K562 (cell line): Measurements from ENCODE around the gene ACTL8. TPM values are rescaled to one million over a fixed set of nuclear protein-coding genes. Genes with fewer than 3 reads are reported as not detected.

Experiments used
- ATAC-seq: fragments of 200-7000 bp; cut with Tn5 transposase; 3 replicates; pipeline ENCODE4 v1.9.1; 2020; ENCODE audit warnings: moderate library complexity
- BruUV-seq: library from RNA; stranded (reverse); fragments of 400-500 nt; replicated peaks from 2 replicates; lab custom pipeline; 2021; lab: Mats Ljungman, UMichigan
- CTCF ChIA-PET: fragments of 300-600 bp; formaldehyde crosslinking; extraction: SDS; loops from one replicate; lab custom pipeline; 2021; ENCODE audit warnings: low intra/inter-chr PET ratio; lab: Yijun Ruan, JAX
- POLR2A ChIA-PET: fragments of 300-600, 350-650 bp; sonication (Branson Sonifier 250); formaldehyde crosslinking; extraction: SDS; loops from one replicate; lab custom pipeline; 2021; ENCODE audit warnings: antibody characterized with exemption, inconsistent platforms; lab: Yijun Ruan, JAX
- DNase-seq, 4 experiments: peaks; one replicate each; pipeline versions ENCODE4 v3.0.0 to v3.0.0-alpha.2; 2011 to 2018; ENCODE audit warnings: low spot score in 3 of 4, mixed read lengths in 3 of 4; ENCODE audit errors: extremely low read depth in 1 of 4
- FAIRE-seq: peaks from 2 replicates; lab custom pipeline; 2011; peaks lifted over from hg19 to GRCh38; lab: Jason Lieb, UNC
- H2AFZ ChIP-seq: 2 replicates; pipeline ENCODE4 v1.6.0; 2011; ENCODE audit warnings: low read depth, low read length, control low read depth, inconsistent platforms
- H3K27ac ChIP-seq: fragments of 200-600 bp; 3 replicates; pipeline ENCODE4 v1.8.0; 2011; ENCODE audit warnings: low read depth, mild to moderate bottlenecking, control low read depth, inconsistent platforms, low read length, moderate library complexity, mixed read lengths; ENCODE audit errors: extremely low read depth
- H3K27me3 ChIP-seq, 2 experiments: fragments of 300-600 bp in 1 of 2; 2 replicates in 1 of 2; 3 replicates in 1 of 2; pipeline versions ENCODE4 v1.6.0 to v1.8.0; 2011; ENCODE audit warnings: inconsistent platforms in 2 of 2, low read length in 2 of 2, mild to moderate bottlenecking in 1 of 2, mixed read lengths in 1 of 2, moderate library complexity in 1 of 2; ENCODE audit not compliant: control insufficient read depth in 2 of 2, insufficient read depth in 2 of 2
- H3K36me3 ChIP-seq: fragments of 300-600 bp; 3 replicates; pipeline ENCODE4 v1.8.0; 2011; ENCODE audit warnings: mild to moderate bottlenecking, low read length, inconsistent platforms; ENCODE audit not compliant: control insufficient read depth, insufficient read depth
- H3K4me1 ChIP-seq, 2 experiments: fragments of 200-600 bp in 1 of 2; replicated peaks in 1 of 2; 2 replicates in 1 of 2; 3 replicates in 1 of 2; pipeline versions ENCODE4 v1.5.1 to v1.8.0; 2011; ENCODE audit warnings: inconsistent platforms in 2 of 2, low read length in 2 of 2, mild to moderate bottlenecking in 1 of 2, mixed read lengths in 1 of 2, moderate library complexity in 1 of 2; ENCODE audit not compliant: control insufficient read depth in 2 of 2, insufficient read depth in 2 of 2
- H3K4me2 ChIP-seq: 2 replicates; pipeline ENCODE4 v1.6.1; 2011; ENCODE audit warnings: low read length, control low read depth, inconsistent platforms, mixed read lengths; ENCODE audit not compliant: insufficient read depth
- H3K4me3 ChIP-seq: fragments of 200-600 bp; sonication (generic), shearing (Covaris generic); 2 replicates; pipeline ENCODE4 v1.5.1; 2016; ENCODE audit warnings: control low read depth, inconsistent platforms
- H3K79me2 ChIP-seq: fragments of 200-600 bp; 3 replicates; pipeline ENCODE4 v1.8.0; 2011; ENCODE audit warnings: low read length, inconsistent platforms; ENCODE audit not compliant: control insufficient read depth, insufficient read depth
- H3K9ac ChIP-seq, 2 experiments: 2 replicates each; pipeline versions ENCODE4 v1.6.0 to v1.6.1; 2011; ENCODE audit warnings: low read depth in 2 of 2, low read length in 2 of 2, control low read depth in 1 of 2, inconsistent platforms in 1 of 2, mild to moderate bottlenecking in 1 of 2, mixed read lengths in 1 of 2; ENCODE audit not compliant: insufficient read depth in 1 of 2
- H3K9me1 ChIP-seq: one replicate; pipeline ENCODE4 v1.6.0; 2011; ENCODE audit warnings: inconsistent platforms, mild to moderate bottlenecking, low read length, moderate library complexity; ENCODE audit not compliant: control insufficient read depth, insufficient read depth
- H3K9me3 ChIP-seq: replicated peaks from 2 replicates; pipeline ENCODE4 v1.5.1; 2011; ENCODE audit warnings: low read depth, low read length, inconsistent platforms; ENCODE audit not compliant: control insufficient read depth, insufficient read depth
- H4K20me1 ChIP-seq: replicated peaks from 2 replicates; pipeline ENCODE4 v1.6.1; 2011; ENCODE audit warnings: low read length, inconsistent platforms, mixed read lengths; ENCODE audit not compliant: control insufficient read depth, insufficient read depth
- GATA2 ChIP-seq: sonication (generic); formaldehyde crosslinking; IDR thresholded peaks from 2 replicates; pipeline ENCODE4 v1.4.0; 2020; ENCODE audit warnings: mild to moderate bottlenecking, missing genetic modification reagents
- MAFK ChIP-seq: IDR thresholded peaks from 2 replicates; pipeline ENCODE4 v1.6.1; 2011; ENCODE audit warnings: low read length, improper control_type of control experiment
- MECOM ChIP-seq: fragments of 250-450 bp; sonication (Bioruptor Pico); IDR thresholded peaks from 2 replicates; pipeline ENCODE4 v1.8.0; 2022; ENCODE audit warnings: inconsistent platforms
- MTA1 ChIP-seq: fragments of 450-650 bp; IDR thresholded peaks from 2 replicates; pipeline ENCODE4 v1.6.1; 2017; ENCODE audit warnings: borderline replicate concordance
- NR1H2 ChIP-seq: sonication (generic); formaldehyde crosslinking; IDR thresholded peaks from 2 replicates; pipeline ENCODE4 v1.4.0; 2020; ENCODE audit warnings: mild to moderate bottlenecking, missing genetic modification reagents
- NR2C2 ChIP-seq, 2 experiments: fragments of 200-800 bp in 1 of 2; sonication (Bioruptor generic) in 1 of 2; sonication (generic) in 1 of 2; formaldehyde crosslinking in 1 of 2; IDR thresholded peaks; 2 replicates each; pipeline versions ENCODE4 v1.6.1 to v1.8.0; 2016 to 2022; ENCODE audit warnings: mild to moderate bottlenecking in 1 of 2, missing compliant biosample characterization in 1 of 2, missing genetic modification characterization in 1 of 2, missing genetic modification reagents in 1 of 2
- PATZ1 ChIP-seq: fragments of 250-450 bp; sonication (Bioruptor Pico); IDR thresholded peaks from 2 replicates; pipeline ENCODE4 v1.5.0; 2020; ENCODE audit warnings: mild to moderate bottlenecking, borderline replicate concordance
- PTBP1 ChIP-seq: fragments of 200-400 bp; formaldehyde crosslinking; IDR thresholded peaks from 2 replicates; pipeline ENCODE4 v1.6.1; 2017; ENCODE audit warnings: low read depth, low read length
- RBM14 ChIP-seq: fragments of 200-400 bp; formaldehyde crosslinking; IDR thresholded peaks from 2 replicates; pipeline ENCODE4 v1.6.1; 2018; ENCODE audit warnings: low read depth, mild to moderate bottlenecking, low read length, moderate library complexity, borderline replicate concordance; ENCODE audit not compliant: insufficient read depth
- TAL1 ChIP-seq: fragments of 450-650 bp; IDR thresholded peaks from 2 replicates; pipeline ENCODE4 v1.6.1; 2016; ENCODE audit warnings: mild to moderate bottlenecking
- ZC3H8 ChIP-seq: fragments of 450-650 bp; IDR thresholded peaks from 2 replicates; pipeline ENCODE4 v1.6.1; 2017
- ZNF121 ChIP-seq: sonication (generic); formaldehyde crosslinking; conservative IDR thresholded peaks from 2 replicates; pipeline ENCODE4 v1.8.0; 2022; ENCODE audit warnings: missing genetic modification reagents
- ZNF140 ChIP-seq: fragments of 250-450 bp; sonication (Bioruptor Pico); IDR thresholded peaks from 2 replicates; pipeline ENCODE4 v1.8.0; 2021; ENCODE audit warnings: moderate library complexity, mild to moderate bottlenecking, inconsistent platforms
- WGBS: fragments of 100-300 bp; shearing (Covaris generic); methylation state at CpG from one replicate; pipeline ENCODE4 v1.1.6; 2016; ENCODE audit warnings: low coverage, mixed read lengths; ENCODE audit not compliant: insufficient coverage; ENCODE audit errors: missing lambda C conversion rate; 5-methylcytosine and 5-hydroxymethylcytosine counted together
- in situ Hi-C: fragments of 300-500 bp; cut with MboI; formaldehyde crosslinking; loops from 4 replicates; pipeline ENCODE4 v1.15.0; 2018; ENCODE audit warnings: inconsistent platforms, mixed read lengths
- intact Hi-C: fragments of 100-400 bp; cut with micrococcal nuclease; formaldehyde crosslinking; loops from 2 replicates; pipeline ENCODE4 v1.14.2; 2022
- polyA plus RNA-seq, 8 experiments: library from polyadenylated mRNA; depleted of rRNA in 4 of 8; stranded (reverse) in 5 of 8; unstranded in 3 of 8; fragments of >200 nt; fragmentation: Nextera tagmentation in 2 of 8; fragmentation: Illumina TruSeq in 1 of 8; extraction: Ambion mirVana in 2 of 8; extraction: Trizol in 1 of 8; gene quantifications; 2 replicates each; pipeline versions ENCODE4 v1.2.1 to v1.2.3, GENCODE V29; 2011 to 2014; ENCODE audit warnings: inconsistent platforms in 1 of 8, missing spikeins in 1 of 8
- total RNA-seq, 7 experiments: library from RNA; depleted of rRNA in 6 of 7; stranded (reverse); fragments of >200 nt in 6 of 7; fragmentation: Illumina TruSeq in 2 of 7; extraction: Trizol in 2 of 7; gene quantifications; 2 replicates each; pipeline versions ENCODE4 v1.2.1 to v1.2.3, GENCODE V29; 2011 to 2021; ENCODE audit warnings: low replicate concordance in 1 of 7
- TF ChIP-seq, protein P1 (sequence below): IDR thresholded peaks from 2 replicates; pipeline ENCODE4 v1.6.1; 2016; ENCODE audit warnings: missing genetic modification characterization, missing compliant biosample characterization
- TF ChIP-seq, protein P2 (sequence below): sonication (generic); formaldehyde crosslinking; IDR thresholded peaks from 2 replicates; pipeline ENCODE4 v1.8.0; 2022; ENCODE audit warnings: mild to moderate bottlenecking, missing genetic modification reagents

Gene ACTL8
- total and polyA plus RNA-seq, 9 of the 15 experiments (the other 6 are each of a cell fraction or from before 2014, with no cell fraction given): 0.30 to 3.3 (median 1.6) TPM

- no peak for TF ChIP-seq PTBP1
- TF ChIP-seq, all 486 proteins: peak for 0
Observed at GRCh38 chr1:17857996-17858395, 102.9 kb downstream of the ACTL8 start (continued).

DNA sequence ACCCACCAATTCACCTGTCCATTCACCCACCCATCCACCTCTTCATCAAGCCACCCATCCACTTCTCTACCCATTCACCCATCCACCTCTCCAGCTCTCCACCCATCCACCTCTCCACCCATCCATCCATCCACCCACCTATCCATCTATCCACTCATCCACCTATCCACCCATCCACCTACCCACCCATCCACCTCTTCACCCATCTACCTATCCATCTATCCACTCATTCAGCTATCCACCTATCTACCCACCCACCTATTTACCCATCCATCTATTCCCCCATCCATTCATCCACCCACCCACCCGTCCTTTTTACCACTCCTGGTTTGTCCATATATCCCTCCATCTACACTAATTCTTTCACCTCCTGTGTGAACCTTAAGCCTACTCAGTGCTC is 105.7 kb downstream of the ACTL8 start:
- Histone ChIP-seq H3K4me2 (no peak overlapping the region), H3K27me3 (peaks cover 2 to 15% of the 10 kb centered on the region in 2 experiments; a peak in 3 of 5 replicates), H3K9ac (no peak overlapping the region), H3K9me1 (no peaks in the 10 kb centered on the region), H3K36me3 (no peaks in the 10 kb centered on the region), H3K4me1 (no peaks in the 10 kb centered on the region), H2AFZ (no peak overlapping the region), H3K27ac (no peak overlapping the region), H4K20me1 (no peaks in the 10 kb centered on the region), H3K9me3 (no peaks in the 10 kb centered on the region), H3K4me3 (no peak overlapping the region), H3K79me2 (no peaks in the 10 kb centered on the region)
- BruUV-seq: no TSS peak
- CTCF ChIA-PET: no interaction called here
- POLR2A ChIA-PET: no interaction called here
- in situ Hi-C loops: no loop called here
- intact Hi-C loops: no loop called here
- DNase-seq: no peak
- no peak for FAIRE-seq
- 0% methylated on average over 1 of the region's 1 CpG for WGBS
- ATAC-seq: no peak
- TF ChIP-seq MTA1 (no peak), NR2C2 (CRISPR knock-in tag; IDR thresholded peaks at IDR 0.05) (no peak), NR2C2 (tag; IDR thresholded peaks at IDR 0.05) (no peak), RBM14 (no peak), TAL1 (no peak), PATZ1 (CRISPR knock-in tag) (no peak), ZC3H8 (no peak), MECOM (CRISPR knock-in tag) (no peak), GATA2 (no peak), NR1H2 (CRISPR knock-in tag) (no peak), ZNF140 (no peak), MAFK (no peak), ZNF121 (no peak)
- TF ChIP-seq, protein P1, sequence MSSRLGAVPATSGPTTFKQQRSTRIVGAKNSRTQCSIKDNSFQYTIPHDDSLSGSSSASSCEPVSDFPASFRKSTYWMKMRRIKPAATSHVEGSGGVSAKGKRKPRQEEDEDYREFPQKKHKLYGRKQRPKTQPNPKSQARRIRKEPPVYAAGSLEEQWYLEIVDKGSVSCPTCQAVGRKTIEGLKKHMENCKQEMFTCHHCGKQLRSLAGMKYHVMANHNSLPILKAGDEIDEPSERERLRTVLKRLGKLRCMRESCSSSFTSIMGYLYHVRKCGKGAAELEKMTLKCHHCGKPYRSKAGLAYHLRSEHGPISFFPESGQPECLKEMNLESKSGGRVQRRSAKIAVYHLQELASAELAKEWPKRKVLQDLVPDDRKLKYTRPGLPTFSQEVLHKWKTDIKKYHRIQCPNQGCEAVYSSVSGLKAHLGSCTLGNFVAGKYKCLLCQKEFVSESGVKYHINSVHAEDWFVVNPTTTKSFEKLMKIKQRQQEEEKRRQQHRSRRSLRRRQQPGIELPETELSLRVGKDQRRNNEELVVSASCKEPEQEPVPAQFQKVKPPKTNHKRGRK (tag): no peak
- TF ChIP-seq, protein P2, sequence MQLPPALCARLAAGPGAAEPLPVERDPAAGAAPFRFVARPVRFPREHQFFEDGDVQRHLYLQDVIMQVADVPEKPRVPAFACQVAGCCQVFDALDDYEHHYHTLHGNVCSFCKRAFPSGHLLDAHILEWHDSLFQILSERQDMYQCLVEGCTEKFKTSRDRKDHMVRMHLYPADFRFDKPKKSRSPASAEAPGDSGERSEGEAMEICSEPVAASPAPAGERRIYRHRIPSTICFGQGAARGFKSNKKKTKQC (CRISPR knock-in tag): no peak
